Measurements from ENCODE around the gene LCE1C. TPM values are rescaled to one million over a fixed set of nuclear protein-coding genes. Genes with fewer than 3 reads are reported as not detected.

Gene LCE1C
- total RNA-seq (2014; rRNA removed; shearing (Covaris generic)): not detected in 2 replicates

- no peak for DNase-seq (ENCODE audit: low spot score)
Measured at GRCh38 chr1:152806576-152806975, at the start of gene LCE1C. TSS of gene LCE1C (minus strand) at chr1:152806651. CDS start at chr1:152805478, 1,173 bp downstream.

- peak; percentile 26 for DNase-seq (ENCODE audit: low spot score)
Measured at GRCh38 chr1:152855661-152856060, 49.2 kb upstream of the LCE1C start.

GRCh38 chr1:152842556-152842955 is 36.1 kb upstream of the LCE1C start, which contains the start of gene LCE6A:
TSS of gene LCE6A (plus strand) at chr1:152842856. CDS start at chr1:152843521, 665 bp downstream.
- DNase-seq (ENCODE audit: low spot score): no peak

GRCh38 chr1:152836870-152837269 is 30.4 kb upstream of the LCE1C start:
- DNase-seq (ENCODE audit: low spot score): no peak

- DNase-seq (ENCODE audit: low spot score): no peak
Measured at GRCh38 chr1:152827173-152827572, 20.7 kb upstream of the LCE1C start, which contains the start of gene LCE1A. TSS of gene LCE1A (plus strand) at chr1:152827473. CDS start at chr1:152827473, 0 bp downstream.

- DNase-seq (ENCODE audit: low spot score): no peak
Measured at GRCh38 chr1:152824964-152825363, 18.5 kb upstream of the LCE1C start.

GRCh38 chr1:152823294-152823693 is 16.8 kb upstream of the LCE1C start:
- no peak for DNase-seq (ENCODE audit: low spot score)

GRCh38 chr1:152817309-152817708 is 10.9 kb upstream of the LCE1C start:
- no peak for DNase-seq (ENCODE audit: low spot score)

GRCh38 chr1:152811671-152812070 is 5.2 kb upstream of the LCE1C start, which contains the start of gene LCE1B:
TSS of gene LCE1B (plus strand) at chr1:152811971. CDS start at chr1:152812447, 476 bp downstream.
- DNase-seq (ENCODE audit: low spot score): no peak

GRCh38 chr1:152811050-152811449 is 4.6 kb upstream of the LCE1C start:
- DNase-seq (ENCODE audit: low spot score): no peak

GRCh38 chr1:152801333-152801732 is 5.1 kb downstream of the LCE1C start:
- no peak for DNase-seq (ENCODE audit: low spot score)

- no peak for DNase-seq (ENCODE audit: low spot score)
Measured at GRCh38 chr1:152796421-152796820, 10.0 kb downstream of the LCE1C start, which contains the start of gene LCE1D. TSS of gene LCE1D (plus strand) at chr1:152796721. CDS start at chr1:152797795, 1,074 bp downstream.

GRCh38 chr1:152795686-152796085 is 10.8 kb downstream of the LCE1C start:
- DNase-seq (ENCODE audit: low spot score): no peak

GRCh38 chr1:152786077-152786476 is 20.4 kb downstream of the LCE1C start, which contains the start of gene LCE1E:
TSS of gene LCE1E (plus strand) at chr1:152786257. CDS start at chr1:152787300, 1,043 bp downstream.
- no peak for DNase-seq (ENCODE audit: low spot score)

GRCh38 chr1:152783095-152783494 is 23.4 kb downstream of the LCE1C start:
- DNase-seq (ENCODE audit: low spot score): no peak

GRCh38 chr1:152777510-152778137 is 28.8 kb downstream of the LCE1C start:
- DNase-seq (ENCODE audit: low spot score): peak; percentile 20

- DNase-seq (ENCODE audit: low spot score): no peak
Measured at GRCh38 chr1:152776361-152776760, 30.1 kb downstream of the LCE1C start.

- DNase-seq (ENCODE audit: low spot score): no peak
Measured at GRCh38 chr1:152774875-152775274, 31.6 kb downstream of the LCE1C start, which contains the start of gene LCE1F. TSS of gene LCE1F (plus strand) at chr1:152775140. CDS start at chr1:152776372, 1,232 bp downstream.

GRCh38 chr1:152770411-152770810 is 36.0 kb downstream of the LCE1C start:
- DNase-seq (ENCODE audit: low spot score): no peak

- DNase-seq (ENCODE audit: low spot score): no peak
Measured at GRCh38 chr1:152768847-152769533, 37.5 kb downstream of the LCE1C start.

GRCh38 chr1:152761609-152762213 is 44.7 kb downstream of the LCE1C start:
- no peak for DNase-seq (ENCODE audit: low spot score)

GRCh38 chr1:152760551-152761190 is 45.8 kb downstream of the LCE1C start:
- DNase-seq (ENCODE audit: low spot score): no peak

Data from A172 (cell line).